ENCODE data around the gene SPART. TPM values are rescaled to one million over a fixed set of nuclear protein-coding genes. Genes with fewer than 3 reads are reported as not detected.

The SPART gene
- total RNA-seq, 1 experiment from 2014 or later: 182 TPM

DNA sequence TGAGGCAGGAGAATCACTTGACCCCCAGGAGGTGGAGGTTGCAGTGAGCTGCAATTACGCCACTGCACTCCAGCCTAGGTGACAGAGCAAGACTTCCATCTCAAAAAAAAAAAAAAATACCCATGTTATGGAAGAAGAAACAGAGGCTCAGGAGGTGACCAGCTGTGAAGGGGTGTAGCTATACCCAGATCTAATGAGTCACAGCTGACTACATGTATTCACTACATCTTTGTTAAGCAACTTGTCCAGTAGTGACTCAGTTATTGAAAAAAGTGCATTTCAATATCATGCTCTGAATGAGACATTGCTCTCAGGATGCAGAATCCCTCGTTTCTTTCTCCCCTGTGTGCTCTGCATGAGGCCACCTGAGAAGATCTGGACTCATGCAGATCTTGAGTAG lies 16.1 kb upstream of the SPART start:
- intact Hi-C loops (cut with micrococcal nuclease; ENCODE audit: unreplicated experiment): no loop called here
- no peak for DNase-seq (ENCODE audit: low spot score)
- TF ChIP-seq CTCF (conservative IDR thresholded peaks at IDR 0.05; ENCODE audit: low read depth, low read length) (no peak), EZH2 (IDR thresholded peaks at IDR 0.05; ENCODE audit: borderline replicate concordance, low read depth, low read length, poor library complexity, severe bottlenecking) (no peak)
- H3K27me3 ChIP-seq (replicated peaks; ENCODE audit: insufficient read depth, low read depth, low read length, poor library complexity): no peaks in the 10 kb centered on the region
- CTCF ChIA-PET: no interaction called here
- peaks cover 20% of the 10 kb centered on the region for H3K4me1 ChIP-seq (ENCODE audit: insufficient read depth, low read length, poor library complexity, severe bottlenecking)
- H3K27ac ChIP-seq (ENCODE audit: low read depth, low read length, poor library complexity, severe bottlenecking): no peak overlapping the region
- H3K9me3 ChIP-seq (ENCODE audit: low read depth, low read length, poor library complexity, severe bottlenecking): no peaks in the 10 kb centered on the region
- no peak overlapping the region for H3K4me3 ChIP-seq (ENCODE audit: low read depth, low read length, poor library complexity, severe bottlenecking)
- H3K36me3 ChIP-seq (ENCODE audit: insufficient read depth, low read length, poor library complexity, severe bottlenecking): no peaks in the 10 kb centered on the region
- POLR2A ChIA-PET (ENCODE audit: low non-redundant PET): no interaction called here
- no TSS peak for BruUV-seq (replicated peaks)

- H3K27me3 ChIP-seq (replicated peaks; ENCODE audit: insufficient read depth, low read depth, low read length, poor library complexity): no peaks in the 10 kb centered on the region
- ChIA-PET POLR2A (ENCODE audit: low non-redundant PET) (no interaction called here), CTCF (no interaction called here)
- H3K9me3 ChIP-seq (ENCODE audit: low read depth, low read length, poor library complexity, severe bottlenecking): no peaks in the 10 kb centered on the region
- no peak overlapping the region for H3K27ac ChIP-seq (ENCODE audit: low read depth, low read length, poor library complexity, severe bottlenecking)
- H3K36me3 ChIP-seq (ENCODE audit: insufficient read depth, low read length, poor library complexity, severe bottlenecking): no peaks in the 10 kb centered on the region
- no peak overlapping the region for H3K4me3 ChIP-seq (ENCODE audit: low read depth, low read length, poor library complexity, severe bottlenecking)
- no peak for DNase-seq (ENCODE audit: low spot score)
- H3K4me1 ChIP-seq (ENCODE audit: insufficient read depth, low read length, poor library complexity, severe bottlenecking): peaks cover 20% of the 10 kb centered on the region
- TF ChIP-seq CTCF (conservative IDR thresholded peaks at IDR 0.05; ENCODE audit: low read depth, low read length): no peak
- no peak for TF ChIP-seq EZH2 (IDR thresholded peaks at IDR 0.05; ENCODE audit: borderline replicate concordance, low read depth, low read length, poor library complexity, severe bottlenecking)
- no TSS peak for BruUV-seq (replicated peaks)
- intact Hi-C loops (cut with micrococcal nuclease; ENCODE audit: unreplicated experiment): no loop called here
These were observed 14.7 kb upstream of the SPART start for GRCh38 chr13:36360903-36361302.

- no peaks in the 10 kb centered on the region for H3K27me3 ChIP-seq (replicated peaks; ENCODE audit: insufficient read depth, low read depth, low read length, poor library complexity)
- CTCF ChIA-PET: no interaction called here
- H3K4me3 ChIP-seq (ENCODE audit: low read depth, low read length, poor library complexity, severe bottlenecking): no peak overlapping the region
- no peaks in the 10 kb centered on the region for H3K36me3 ChIP-seq (ENCODE audit: insufficient read depth, low read length, poor library complexity, severe bottlenecking)
- no peak for TF ChIP-seq EZH2 (IDR thresholded peaks at IDR 0.05; ENCODE audit: borderline replicate concordance, low read depth, low read length, poor library complexity, severe bottlenecking)
- no peak for TF ChIP-seq CTCF (conservative IDR thresholded peaks at IDR 0.05; ENCODE audit: low read depth, low read length)
- intact Hi-C loops (cut with micrococcal nuclease; ENCODE audit: unreplicated experiment): no loop called here
- H3K4me1 ChIP-seq (ENCODE audit: insufficient read depth, low read length, poor library complexity, severe bottlenecking): peaks cover 20% of the 10 kb centered on the region
- BruUV-seq (replicated peaks): no TSS peak
- no peak for DNase-seq (ENCODE audit: low spot score)
- H3K27ac ChIP-seq (ENCODE audit: low read depth, low read length, poor library complexity, severe bottlenecking): no peak overlapping the region
- POLR2A ChIA-PET (ENCODE audit: low non-redundant PET): no interaction called here
- no peaks in the 10 kb centered on the region for H3K9me3 ChIP-seq (ENCODE audit: low read depth, low read length, poor library complexity, severe bottlenecking)
These were observed 13.2 kb upstream of the SPART start for GRCh38 chr13:36359301-36359950.
